ENCODE measurements around the gene ADK.

Gene ADK

DNA sequence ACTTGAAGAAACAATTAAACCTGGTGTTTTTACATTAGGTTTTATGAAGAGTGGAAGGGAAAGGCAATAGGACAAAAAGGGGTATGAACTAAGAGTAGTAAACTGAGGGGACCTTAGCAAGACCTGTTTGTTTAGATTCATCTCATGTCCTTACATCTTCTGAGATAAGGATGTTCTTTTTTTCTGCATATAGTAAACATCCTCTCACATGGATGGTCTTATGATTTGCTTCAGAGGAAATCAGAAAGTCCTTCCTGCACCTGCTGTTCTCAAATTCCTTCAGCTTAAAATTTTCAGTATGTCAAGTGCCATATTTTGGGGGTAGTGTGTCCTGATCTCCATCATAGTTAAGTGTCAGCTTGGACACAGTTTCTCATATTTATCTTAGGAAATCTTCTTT lies 232.6 kb downstream of the ADK start:
- Histone ChIP-seq H3K4me1 (ENCODE audit: control insufficient read depth, insufficient read depth, low read length, poor library complexity, severe bottlenecking) (peaks cover 4% of the 10 kb centered on the region), H3K27me3 (replicated peaks; ENCODE audit: control insufficient read depth, insufficient read depth, low read length, poor library complexity, severe bottlenecking) (no peaks in the 10 kb centered on the region), H3K4me3 (ENCODE audit: insufficient read depth, low read depth, low read length, poor library complexity, severe bottlenecking) (no peak overlapping the region), H3K36me3 (ENCODE audit: control insufficient read depth, insufficient read depth, low read length) (no peaks in the 10 kb centered on the region), H3K27ac (ENCODE audit: insufficient read depth, low read length, poor library complexity, severe bottlenecking) (no peak overlapping the region), H3K9me3 (ENCODE audit: control insufficient read depth, low read length) (no peaks in the 10 kb centered on the region)
- DNase-seq: no peak

DNA sequence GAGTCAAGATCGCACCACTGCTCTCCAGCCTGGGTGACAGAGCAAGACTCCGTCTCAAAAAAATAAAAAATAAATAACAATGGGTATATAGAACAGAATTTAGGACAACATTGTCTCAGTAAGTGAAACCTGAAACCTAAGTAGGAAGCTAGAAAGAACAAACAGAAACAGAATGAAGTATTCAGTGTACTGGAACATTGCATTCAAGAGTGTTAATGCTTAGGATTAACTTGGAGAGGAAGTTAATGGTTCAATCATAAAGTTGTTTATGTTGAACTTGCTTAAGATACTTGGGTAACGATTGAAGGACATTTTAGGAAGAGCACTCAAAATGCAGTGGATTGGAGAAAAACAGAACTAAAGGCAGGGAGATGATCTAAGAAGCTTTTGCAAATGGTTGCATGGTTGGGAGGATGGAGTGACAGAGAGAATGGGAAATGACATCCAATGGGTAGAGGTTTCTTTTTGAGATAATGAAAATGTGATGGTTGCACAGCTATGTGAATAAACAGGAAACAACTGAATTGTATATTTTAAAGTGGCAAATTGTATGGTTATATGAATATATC lies 233.7 kb downstream of the ADK start:
- Histone ChIP-seq H3K36me3 (ENCODE audit: control insufficient read depth, insufficient read depth, low read length) (no peaks in the 10 kb centered on the region), H3K4me3 (ENCODE audit: insufficient read depth, low read depth, low read length, poor library complexity, severe bottlenecking) (no peak overlapping the region), H3K27ac (ENCODE audit: insufficient read depth, low read length, poor library complexity, severe bottlenecking) (no peak overlapping the region), H3K9me3 (ENCODE audit: control insufficient read depth, low read length) (no peaks in the 10 kb centered on the region), H3K4me1 (ENCODE audit: control insufficient read depth, insufficient read depth, low read length, poor library complexity, severe bottlenecking) (peaks cover 4% of the 10 kb centered on the region), H3K27me3 (replicated peaks; ENCODE audit: control insufficient read depth, insufficient read depth, low read length, poor library complexity, severe bottlenecking) (no peaks in the 10 kb centered on the region)
- no peak for DNase-seq

DNA sequence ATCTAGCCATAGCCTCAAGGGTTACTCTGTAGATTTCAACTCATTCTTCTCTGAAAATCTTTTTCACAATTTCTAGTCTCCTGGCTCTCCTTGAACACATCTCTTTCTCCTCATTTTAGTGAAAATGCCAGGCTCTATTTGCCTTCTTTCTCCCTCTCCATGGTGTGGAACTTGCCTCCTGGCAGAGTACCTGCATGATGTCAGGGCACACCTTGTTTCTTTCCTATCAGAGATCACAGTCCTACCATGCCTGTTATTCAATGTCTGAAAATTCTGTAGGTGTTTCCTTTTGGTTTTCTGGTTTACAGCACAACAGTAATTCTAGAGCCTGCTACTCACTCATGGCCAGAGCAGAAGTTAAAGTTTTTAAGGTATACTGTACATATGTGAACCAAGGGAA lies 237.8 kb downstream of the ADK start:
- Histone ChIP-seq H3K27me3 (replicated peaks; ENCODE audit: control insufficient read depth, insufficient read depth, low read length, poor library complexity, severe bottlenecking) (no peaks in the 10 kb centered on the region), H3K27ac (ENCODE audit: insufficient read depth, low read length, poor library complexity, severe bottlenecking) (no peak overlapping the region), H3K4me1 (ENCODE audit: control insufficient read depth, insufficient read depth, low read length, poor library complexity, severe bottlenecking) (no peaks in the 10 kb centered on the region), H3K4me3 (ENCODE audit: insufficient read depth, low read depth, low read length, poor library complexity, severe bottlenecking) (no peak overlapping the region), H3K9me3 (ENCODE audit: control insufficient read depth, low read length) (no peaks in the 10 kb centered on the region), H3K36me3 (ENCODE audit: control insufficient read depth, insufficient read depth, low read length) (no peaks in the 10 kb centered on the region)
- no peak for DNase-seq

DNA sequence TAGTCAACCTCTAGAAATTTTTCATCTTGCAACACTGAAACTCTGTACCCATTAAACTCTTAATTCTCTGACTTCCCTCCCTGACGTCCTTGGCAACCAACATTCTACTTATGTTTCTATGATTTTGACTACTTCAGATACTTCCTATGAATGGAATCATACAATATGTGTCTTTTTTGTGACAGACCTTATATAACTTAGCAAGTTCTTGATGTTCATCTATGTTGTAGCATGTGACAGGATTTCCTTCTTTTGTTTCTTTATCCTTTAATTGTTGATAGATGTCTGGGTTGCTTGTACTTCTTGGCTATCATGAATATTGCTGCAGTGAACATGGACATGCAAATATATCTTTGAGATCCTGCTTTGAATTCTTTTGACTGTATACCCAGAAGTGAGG lies 240.8 kb downstream of the ADK start:
- DNase-seq: no peak
- no peak overlapping the region for H3K27ac ChIP-seq (ENCODE audit: insufficient read depth, low read length, poor library complexity, severe bottlenecking)
- peaks cover 4% of the 10 kb centered on the region for H3K36me3 ChIP-seq (ENCODE audit: control insufficient read depth, insufficient read depth, low read length)
- H3K4me3 ChIP-seq (ENCODE audit: insufficient read depth, low read depth, low read length, poor library complexity, severe bottlenecking): no peak overlapping the region
- no peaks in the 10 kb centered on the region for H3K27me3 ChIP-seq (replicated peaks; ENCODE audit: control insufficient read depth, insufficient read depth, low read length, poor library complexity, severe bottlenecking)
- H3K9me3 ChIP-seq (ENCODE audit: control insufficient read depth, low read length): no peaks in the 10 kb centered on the region
- no peaks in the 10 kb centered on the region for H3K4me1 ChIP-seq (ENCODE audit: control insufficient read depth, insufficient read depth, low read length, poor library complexity, severe bottlenecking)

DNA sequence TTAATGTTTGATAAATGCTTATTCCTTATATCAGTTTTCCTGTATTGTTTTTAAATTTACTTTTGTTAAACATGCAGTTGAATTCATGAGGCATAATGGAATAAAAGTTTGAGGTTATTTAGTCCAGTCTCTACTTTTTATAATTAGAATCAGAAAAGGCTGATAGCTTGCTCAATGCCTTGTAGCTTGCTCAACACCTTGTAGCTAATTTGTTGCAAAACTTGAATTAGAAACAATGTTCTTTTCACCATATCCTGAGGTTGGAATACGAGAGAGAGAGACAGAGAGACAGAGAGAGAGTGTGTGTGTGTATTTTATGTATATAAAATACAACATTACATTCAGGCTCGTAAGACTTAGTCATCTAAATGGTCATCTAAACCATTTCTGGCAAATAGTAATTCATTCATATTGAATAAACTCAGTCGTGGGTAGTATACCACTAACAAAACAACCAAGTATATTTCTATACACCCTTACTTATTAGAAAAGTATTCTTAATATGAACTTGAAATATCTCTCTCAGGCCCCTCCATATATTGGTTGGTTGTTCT lies 243.5 kb downstream of the ADK start:
- peaks cover 4% of the 10 kb centered on the region for H3K36me3 ChIP-seq (ENCODE audit: control insufficient read depth, insufficient read depth, low read length)
- H3K27ac ChIP-seq (ENCODE audit: insufficient read depth, low read length, poor library complexity, severe bottlenecking): no peak overlapping the region
- no peaks in the 10 kb centered on the region for H3K9me3 ChIP-seq (ENCODE audit: control insufficient read depth, low read length)
- DNase-seq: no peak
- no peaks in the 10 kb centered on the region for H3K27me3 ChIP-seq (replicated peaks; ENCODE audit: control insufficient read depth, insufficient read depth, low read length, poor library complexity, severe bottlenecking)
- H3K4me3 ChIP-seq (ENCODE audit: insufficient read depth, low read depth, low read length, poor library complexity, severe bottlenecking): no peak overlapping the region
- no peaks in the 10 kb centered on the region for H3K4me1 ChIP-seq (ENCODE audit: control insufficient read depth, insufficient read depth, low read length, poor library complexity, severe bottlenecking)

DNA sequence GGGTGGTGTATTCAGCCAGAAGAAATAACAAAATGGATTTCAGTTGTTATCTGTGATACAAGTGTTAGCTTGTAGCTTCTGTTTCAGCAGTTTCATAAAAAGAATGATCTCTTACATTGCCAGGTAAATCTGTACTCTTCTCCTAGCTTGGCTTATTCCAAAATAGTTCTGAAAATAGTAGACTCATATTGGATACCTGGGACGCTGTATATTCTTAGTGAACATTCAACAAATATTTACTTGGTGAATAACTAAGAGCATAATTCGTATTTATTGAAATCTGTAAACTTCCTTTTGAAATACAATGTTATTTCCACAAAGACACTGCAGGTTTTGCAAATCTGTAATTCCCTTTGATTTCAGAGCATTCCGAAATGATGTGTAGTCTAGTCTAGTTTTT lies 249.2 kb downstream of the ADK start:
- Histone ChIP-seq H3K9me3 (ENCODE audit: control insufficient read depth, low read length) (no peaks in the 10 kb centered on the region), H3K36me3 (ENCODE audit: control insufficient read depth, insufficient read depth, low read length) (no peaks in the 10 kb centered on the region), H3K4me3 (ENCODE audit: insufficient read depth, low read depth, low read length, poor library complexity, severe bottlenecking) (no peak overlapping the region), H3K4me1 (ENCODE audit: control insufficient read depth, insufficient read depth, low read length, poor library complexity, severe bottlenecking) (no peaks in the 10 kb centered on the region), H3K27me3 (replicated peaks; ENCODE audit: control insufficient read depth, insufficient read depth, low read length, poor library complexity, severe bottlenecking) (no peaks in the 10 kb centered on the region), H3K27ac (ENCODE audit: insufficient read depth, low read length, poor library complexity, severe bottlenecking) (no peak overlapping the region)
- no peak for DNase-seq

DNA sequence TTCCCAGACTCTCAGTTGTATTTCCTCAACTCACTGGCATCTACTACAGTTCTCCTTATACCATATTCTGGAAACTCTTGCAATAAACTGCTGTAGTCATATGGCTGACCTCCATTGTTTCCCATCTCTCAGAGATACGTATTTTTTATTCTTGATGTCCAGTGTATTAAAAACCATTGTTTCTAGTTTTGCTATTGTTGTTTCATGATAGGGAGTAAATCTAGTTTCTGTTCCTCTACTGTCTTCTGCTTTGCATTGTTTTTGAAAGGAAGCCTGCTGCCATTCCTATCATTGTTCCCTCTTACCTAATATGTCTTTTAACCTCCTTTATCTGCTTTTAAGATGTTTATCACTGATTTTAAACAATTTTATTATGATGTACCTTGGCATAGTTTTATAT lies 255.0 kb downstream of the ADK start:
- no peaks in the 10 kb centered on the region for H3K9me3 ChIP-seq (ENCODE audit: control insufficient read depth, low read length)
- H3K27ac ChIP-seq (ENCODE audit: insufficient read depth, low read length, poor library complexity, severe bottlenecking): no peak overlapping the region
- no peak overlapping the region for H3K4me3 ChIP-seq (ENCODE audit: insufficient read depth, low read depth, low read length, poor library complexity, severe bottlenecking)
- no peak for DNase-seq
- H3K4me1 ChIP-seq (ENCODE audit: control insufficient read depth, insufficient read depth, low read length, poor library complexity, severe bottlenecking): no peaks in the 10 kb centered on the region
- no peaks in the 10 kb centered on the region for H3K36me3 ChIP-seq (ENCODE audit: control insufficient read depth, insufficient read depth, low read length)
- H3K27me3 ChIP-seq (replicated peaks; ENCODE audit: control insufficient read depth, insufficient read depth, low read length, poor library complexity, severe bottlenecking): no peaks in the 10 kb centered on the region

DNA sequence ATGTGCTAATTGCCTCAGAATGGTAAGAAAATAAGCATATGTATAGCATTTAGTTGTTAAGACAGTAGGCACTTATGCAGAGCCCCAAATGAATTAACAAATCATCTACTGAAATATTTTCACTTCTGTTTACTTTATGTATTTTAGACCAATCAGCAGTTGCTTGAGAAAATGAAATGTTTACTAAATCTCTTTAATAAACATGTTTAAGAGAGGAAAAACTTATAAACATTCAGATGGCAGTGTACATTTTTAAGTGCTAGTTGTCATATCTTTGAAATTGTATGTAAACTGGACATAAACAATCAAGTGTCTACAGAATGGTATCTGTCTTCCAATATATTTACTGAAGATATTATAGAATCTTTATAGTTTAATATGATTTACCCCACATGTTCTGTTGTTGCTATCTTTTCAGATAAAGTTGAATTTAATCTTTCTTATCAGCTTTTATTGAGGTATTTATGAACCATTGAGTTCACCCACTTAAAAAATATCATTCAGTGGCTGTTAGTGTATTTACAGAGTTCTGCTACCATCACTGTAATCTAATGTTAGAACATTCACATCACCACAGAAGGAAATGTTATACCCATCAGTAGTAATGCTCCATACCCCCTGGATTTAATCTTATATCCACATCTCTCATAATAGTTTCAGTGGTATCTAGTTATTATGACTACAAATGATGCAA lies 264.3 kb downstream of the ADK start:
- Histone ChIP-seq H3K4me1 (ENCODE audit: control insufficient read depth, insufficient read depth, low read length, poor library complexity, severe bottlenecking) (no peaks in the 10 kb centered on the region), H3K27me3 (replicated peaks; ENCODE audit: control insufficient read depth, insufficient read depth, low read length, poor library complexity, severe bottlenecking) (no peaks in the 10 kb centered on the region), H3K9me3 (ENCODE audit: control insufficient read depth, low read length) (no peaks in the 10 kb centered on the region), H3K27ac (ENCODE audit: insufficient read depth, low read length, poor library complexity, severe bottlenecking) (no peak overlapping the region), H3K36me3 (ENCODE audit: control insufficient read depth, insufficient read depth, low read length) (no peaks in the 10 kb centered on the region), H3K4me3 (ENCODE audit: insufficient read depth, low read depth, low read length, poor library complexity, severe bottlenecking) (no peak overlapping the region)
- no peak for DNase-seq

DNA sequence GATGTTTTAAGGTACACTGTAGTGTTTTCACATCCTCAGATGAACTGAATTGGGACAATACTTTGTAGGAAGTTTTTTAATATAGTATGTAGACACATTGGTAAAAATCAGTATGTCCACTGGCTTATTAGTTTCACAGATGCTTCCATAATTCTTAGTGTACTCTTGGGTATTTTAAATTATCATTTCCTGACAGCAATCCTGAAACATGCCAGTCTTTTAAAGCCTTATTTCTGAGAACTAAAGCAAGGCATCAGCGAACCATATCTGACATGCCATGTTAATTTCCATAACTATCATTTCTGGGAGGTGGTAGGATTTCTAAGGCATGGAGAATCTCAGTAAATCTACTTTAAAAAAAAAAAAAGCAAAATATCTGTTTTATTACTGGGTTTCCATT lies 266.4 kb downstream of the ADK start:
- Histone ChIP-seq H3K27me3 (replicated peaks; ENCODE audit: control insufficient read depth, insufficient read depth, low read length, poor library complexity, severe bottlenecking) (no peaks in the 10 kb centered on the region), H3K9me3 (ENCODE audit: control insufficient read depth, low read length) (no peaks in the 10 kb centered on the region), H3K4me1 (ENCODE audit: control insufficient read depth, insufficient read depth, low read length, poor library complexity, severe bottlenecking) (no peaks in the 10 kb centered on the region), H3K36me3 (ENCODE audit: control insufficient read depth, insufficient read depth, low read length) (no peaks in the 10 kb centered on the region), H3K4me3 (ENCODE audit: insufficient read depth, low read depth, low read length, poor library complexity, severe bottlenecking) (no peak overlapping the region), H3K27ac (ENCODE audit: insufficient read depth, low read length, poor library complexity, severe bottlenecking) (no peak overlapping the region)
- DNase-seq: no peak

DNA sequence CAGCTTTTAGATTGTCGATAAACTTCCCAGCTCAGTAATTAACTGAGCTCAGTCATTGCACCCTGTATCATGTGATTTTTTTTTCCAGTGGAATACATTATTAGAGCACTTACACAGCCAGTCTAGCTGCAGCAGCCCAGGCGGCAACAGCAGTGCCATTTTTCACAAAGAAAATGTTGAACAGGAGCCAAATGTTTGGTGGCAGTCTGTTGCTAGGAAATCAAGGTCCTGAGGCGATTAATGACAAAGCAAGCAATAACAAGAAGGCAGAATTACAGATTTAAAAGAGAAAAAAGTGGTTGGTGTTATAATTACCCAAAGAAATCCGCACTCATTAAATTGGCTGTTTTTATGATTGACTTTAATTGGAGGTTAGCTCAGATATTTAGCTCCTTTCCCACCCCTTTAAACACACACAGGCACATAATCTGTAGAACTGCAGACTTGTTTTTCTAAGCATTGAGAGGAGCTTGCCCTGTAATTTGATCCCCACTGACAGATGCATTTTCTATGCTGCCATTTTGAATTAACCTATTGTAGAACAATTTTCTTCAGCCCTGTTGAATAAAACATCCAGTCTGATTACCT lies 267.4 kb downstream of the ADK start:
- no peaks in the 10 kb centered on the region for H3K36me3 ChIP-seq (ENCODE audit: control insufficient read depth, insufficient read depth, low read length)
- no peaks in the 10 kb centered on the region for H3K4me1 ChIP-seq (ENCODE audit: control insufficient read depth, insufficient read depth, low read length, poor library complexity, severe bottlenecking)
- H3K27ac ChIP-seq (ENCODE audit: insufficient read depth, low read length, poor library complexity, severe bottlenecking): no peak overlapping the region
- no peak overlapping the region for H3K4me3 ChIP-seq (ENCODE audit: insufficient read depth, low read depth, low read length, poor library complexity, severe bottlenecking)
- no peaks in the 10 kb centered on the region for H3K9me3 ChIP-seq (ENCODE audit: control insufficient read depth, low read length)
- DNase-seq: no peak
- H3K27me3 ChIP-seq (replicated peaks; ENCODE audit: control insufficient read depth, insufficient read depth, low read length, poor library complexity, severe bottlenecking): no peaks in the 10 kb centered on the region

Measured in effector memory CD4-positive, alpha-beta T cell (primary cell).